DMS114 treated with DMSO at 0.1 percent for 48 hours (cell line): ENCODE measurements around the gene NPC2.

Source experiments
- DNase-seq: peaks from one replicate; lab custom pipeline; 2025; ENCODE audit not compliant: unreplicated experiment; lab: John Stamatoyannopoulos, UW

NPC2 gene

DNA sequence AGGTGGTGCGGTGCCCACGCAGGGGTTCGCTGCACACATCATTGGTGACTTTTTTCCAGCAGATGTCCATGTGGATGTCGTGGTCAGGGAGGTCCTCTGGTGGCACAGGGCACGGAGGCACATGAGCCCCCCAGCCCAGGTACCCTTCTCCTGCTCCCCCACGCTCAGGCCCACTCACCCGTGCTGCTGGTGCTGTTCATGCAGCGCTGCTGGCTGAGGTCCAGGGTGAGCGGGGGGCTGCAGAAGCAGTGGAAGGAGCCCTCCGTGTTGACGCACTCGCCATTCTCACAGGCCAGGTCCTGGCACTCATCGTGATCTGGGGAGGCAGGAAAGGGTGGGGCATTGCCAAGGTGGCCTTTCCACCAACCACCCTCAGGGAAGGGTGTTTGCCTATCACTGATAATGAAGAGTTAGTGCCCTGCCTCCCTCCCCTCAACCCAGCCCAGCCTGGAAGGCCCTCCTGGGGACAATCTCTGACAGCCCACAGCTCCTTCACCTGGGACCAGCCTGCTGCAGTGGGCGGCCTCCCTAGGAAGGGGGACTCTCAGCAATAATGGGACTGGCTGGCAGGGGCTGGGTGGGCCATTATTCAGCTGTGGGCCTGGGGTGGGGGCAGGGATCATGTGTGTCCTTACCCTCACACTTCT is 10.3 kb upstream of the NPC2 start:
- no peak for DNase-seq

- DNase-seq = peak; percentile 11
Measured at GRCh38 chr14:74502236-74503019, 9.3 kb upstream of the NPC2 start.

DNA sequence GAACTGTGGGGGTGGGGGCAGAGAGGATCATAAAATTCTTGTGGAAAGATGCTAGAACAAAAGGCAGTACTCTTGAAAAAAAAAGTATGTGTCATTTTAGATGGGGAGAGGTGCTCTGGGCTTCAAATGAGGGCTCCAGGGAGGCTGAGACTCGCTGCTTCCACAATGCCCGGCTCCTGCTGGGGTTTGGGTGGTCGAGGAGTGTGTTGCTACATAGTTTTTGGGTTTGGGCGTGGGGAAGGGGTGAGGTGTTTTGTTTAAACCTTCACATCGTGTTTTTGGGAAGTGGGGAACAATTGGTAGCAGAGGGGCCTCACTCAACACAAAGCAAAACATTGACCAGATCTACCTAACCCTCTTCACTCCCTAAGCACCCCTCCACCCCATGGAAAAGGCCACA is 8.6 kb upstream of the NPC2 start:
- no peak for DNase-seq

DNA sequence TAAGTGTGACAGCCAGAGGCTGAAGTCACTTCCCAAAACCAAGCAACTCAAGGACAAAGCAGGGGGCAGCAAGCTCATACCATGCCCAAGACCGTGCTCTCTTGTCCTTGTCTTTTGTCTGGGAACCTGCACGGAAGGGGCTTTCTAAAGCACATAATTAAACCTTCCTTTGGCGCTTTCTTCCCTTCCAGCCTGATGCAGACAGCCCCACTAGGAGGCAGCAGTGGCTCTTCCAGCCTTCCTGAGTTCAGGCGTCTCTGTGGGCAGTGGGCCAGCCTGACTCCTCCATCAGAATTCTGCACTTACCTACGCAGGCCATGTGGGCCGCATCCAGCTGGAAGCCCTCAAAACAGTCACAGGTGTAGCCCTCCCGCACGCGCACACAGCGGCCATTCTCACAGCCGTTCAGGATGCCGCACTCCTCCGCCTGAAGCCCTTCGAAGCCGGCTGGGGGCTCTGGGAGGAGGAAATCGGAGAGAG is 8.1 kb upstream of the NPC2 start:
- peak; percentile 11 for DNase-seq

DNA sequence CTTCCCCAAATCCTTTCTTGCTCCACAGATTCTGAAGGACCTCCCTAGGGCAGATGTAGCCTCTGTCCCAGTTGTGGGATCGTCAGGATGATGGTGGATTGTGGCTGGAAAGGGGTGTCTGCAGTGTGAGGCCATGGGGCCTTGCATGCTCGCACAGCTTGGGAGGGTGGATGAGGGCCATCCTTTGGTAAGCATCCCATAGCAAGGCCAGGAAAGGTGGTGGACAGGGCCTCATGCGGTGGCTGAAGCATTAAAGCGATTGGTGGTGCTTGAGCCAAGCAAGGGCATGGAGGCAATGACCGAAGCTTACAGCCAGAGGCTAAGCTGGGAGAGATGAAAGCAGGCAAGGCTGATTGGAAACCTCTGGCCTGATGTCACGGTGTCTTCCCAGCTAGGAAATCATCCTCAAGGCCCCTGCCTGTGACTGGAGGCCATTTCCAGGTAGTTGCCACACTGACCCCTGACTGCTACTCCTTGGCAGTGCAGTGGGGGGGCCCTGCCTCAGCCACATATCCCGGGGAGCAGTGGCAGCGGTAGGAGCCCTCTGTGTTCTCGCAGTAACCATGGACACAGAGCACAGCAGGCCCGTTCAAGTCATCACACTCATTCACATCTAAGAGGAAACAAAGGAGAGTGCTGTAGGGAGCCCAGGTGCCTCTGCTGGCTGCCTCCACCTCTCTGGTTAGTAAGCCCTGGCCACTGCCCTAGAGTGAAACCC is 7.5 kb upstream of the NPC2 start:
- DNase-seq = no peak

DNA sequence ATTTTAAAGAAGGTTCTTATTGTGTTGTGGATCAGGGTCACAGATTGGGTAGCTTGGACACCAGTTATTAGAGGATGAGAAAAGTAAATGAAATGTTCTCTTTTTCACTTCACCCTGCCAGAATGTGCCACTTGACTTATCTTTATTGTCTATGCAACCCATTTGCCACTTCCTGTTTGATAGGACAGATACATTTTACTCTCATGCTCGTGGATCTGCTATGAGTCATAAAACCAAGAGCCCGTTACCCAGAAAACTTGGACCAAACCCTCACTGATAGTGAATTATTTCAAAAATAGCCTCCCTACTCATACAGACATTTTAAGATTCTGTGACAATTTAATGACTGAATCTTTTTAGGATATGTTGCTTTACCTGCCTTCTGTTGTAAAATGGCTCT is 2.3 kb upstream of the NPC2 start:
- no peak for DNase-seq

DNA sequence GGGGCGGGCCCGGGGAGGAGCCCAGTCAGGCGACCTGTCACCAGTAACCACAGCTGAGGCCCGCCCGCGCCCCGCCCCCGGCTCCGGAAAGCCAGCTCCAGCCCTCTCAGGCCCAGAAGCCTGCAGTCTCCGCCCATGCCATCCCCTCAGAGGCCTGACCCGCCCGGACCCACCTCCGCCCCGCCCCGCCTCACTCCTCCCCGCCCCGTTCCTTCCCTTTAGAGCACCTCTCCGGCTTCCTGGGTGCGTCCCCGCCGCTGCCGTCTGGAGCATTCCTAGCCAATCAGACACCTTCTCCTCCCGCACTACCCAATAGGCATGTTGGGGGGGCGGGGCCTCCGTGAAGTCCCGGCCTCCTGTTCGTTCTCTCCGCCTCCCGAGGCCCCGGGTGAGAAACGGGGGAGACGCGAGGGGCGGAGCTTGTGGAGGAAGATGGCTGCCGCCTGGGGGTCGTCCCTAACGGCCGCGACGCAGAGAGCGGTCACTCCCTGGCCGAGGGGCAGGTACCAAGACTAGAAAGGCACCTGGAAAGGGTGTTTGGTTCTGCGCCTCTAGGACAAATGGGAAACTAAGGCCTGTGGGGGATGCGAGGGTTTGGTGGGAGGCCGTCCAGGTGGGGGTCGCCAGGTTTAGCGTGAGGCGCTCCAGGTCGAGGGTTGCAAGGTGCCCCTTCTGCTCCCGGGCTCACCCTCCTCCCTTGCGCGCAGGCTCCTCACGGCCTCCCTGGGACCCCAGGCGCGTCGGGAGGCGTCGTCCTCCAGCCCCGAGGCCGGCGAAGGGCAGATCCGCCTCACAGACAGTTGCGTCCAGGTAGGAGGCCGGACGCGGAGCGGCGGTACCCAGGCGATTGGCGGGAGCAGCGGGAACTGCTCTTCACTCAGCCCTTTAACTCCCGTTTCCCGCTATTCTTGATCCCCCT is 497 bp upstream of the NPC2 start, which contains the start of gene ISCA2:
Gene ISCA2, plus strand, starts transcription at position 423 of the 919 bp plus-strand sequence. Its CDS starts 10 bp downstream, at position 433.
- peak; percentile 98 for DNase-seq

- DNase-seq = no peak
Measured at GRCh38 chr14:74491956-74492775, 939 bp downstream of the NPC2 start.

- DNase-seq = no peak
Measured at GRCh38 chr14:74490486-74490885, 2.6 kb downstream of the NPC2 start.

DNA sequence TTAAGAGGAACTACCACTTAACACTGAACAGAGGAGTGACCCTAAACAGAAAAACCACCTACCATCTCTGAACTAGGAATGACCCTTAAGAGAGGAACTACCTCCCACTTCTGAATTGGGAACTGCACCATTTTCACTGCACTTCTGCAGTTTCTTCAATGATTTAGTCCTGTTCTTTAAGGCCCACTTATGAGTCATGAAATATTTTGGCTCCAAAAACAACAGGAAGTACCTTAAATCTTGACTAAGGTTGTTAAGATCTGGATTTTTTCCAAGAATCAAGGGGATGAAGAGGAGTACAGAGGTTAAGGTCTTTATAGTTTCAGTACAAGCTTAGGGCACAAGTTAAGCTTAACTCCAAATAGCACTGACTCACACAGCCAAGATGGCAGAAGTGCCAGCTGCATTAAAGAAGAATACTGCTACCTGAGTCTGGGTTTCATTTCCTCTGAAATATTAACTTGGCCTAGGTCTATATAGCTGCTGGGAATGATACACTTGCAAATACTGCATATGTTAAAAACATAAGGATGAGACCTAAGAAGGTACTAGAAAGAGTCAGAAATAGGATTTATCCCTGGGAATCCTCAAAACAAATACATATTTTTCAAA is 4.2 kb downstream of the NPC2 start:
- DNase-seq = no peak

DNA sequence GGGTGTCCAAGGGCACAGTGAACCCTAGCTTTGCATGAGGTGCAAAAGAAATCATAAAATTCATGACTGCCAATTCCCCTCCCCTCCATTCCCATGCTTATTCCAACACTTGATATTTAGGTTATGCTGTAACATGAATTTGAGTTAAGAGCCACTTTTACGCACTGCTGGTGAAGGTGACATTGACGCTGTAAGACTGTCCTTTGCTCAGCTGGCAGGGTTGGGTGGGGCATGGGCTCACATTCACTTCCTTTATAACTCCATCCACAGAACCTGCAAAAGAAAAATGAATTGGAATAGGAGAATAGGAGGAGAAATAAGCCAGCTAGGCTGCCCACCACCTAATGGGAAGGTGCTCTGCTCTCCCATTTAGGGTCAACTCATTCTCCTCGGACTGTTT is 6.9 kb downstream of the NPC2 start:
- no peak for DNase-seq

DNA sequence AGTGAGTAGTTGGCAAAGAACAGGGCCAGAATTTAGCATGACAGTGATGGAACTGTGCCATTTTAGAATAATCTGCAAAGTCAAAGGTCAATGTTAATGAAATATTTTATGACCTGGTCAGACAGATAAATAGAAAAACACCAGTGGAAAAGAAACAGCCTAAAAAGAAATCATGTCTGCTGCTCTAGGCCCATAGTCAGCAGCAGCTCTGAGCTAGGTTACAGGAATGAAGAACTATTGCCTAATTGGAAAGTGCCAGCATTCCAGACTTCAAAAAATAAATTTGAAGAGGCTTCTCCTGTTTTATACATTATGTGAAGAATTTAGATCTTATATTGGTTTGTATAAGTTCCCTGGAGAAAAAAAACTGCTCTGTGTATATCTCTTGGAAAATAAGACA is 9.8 kb downstream of the NPC2 start:
- no peak for DNase-seq

DNA sequence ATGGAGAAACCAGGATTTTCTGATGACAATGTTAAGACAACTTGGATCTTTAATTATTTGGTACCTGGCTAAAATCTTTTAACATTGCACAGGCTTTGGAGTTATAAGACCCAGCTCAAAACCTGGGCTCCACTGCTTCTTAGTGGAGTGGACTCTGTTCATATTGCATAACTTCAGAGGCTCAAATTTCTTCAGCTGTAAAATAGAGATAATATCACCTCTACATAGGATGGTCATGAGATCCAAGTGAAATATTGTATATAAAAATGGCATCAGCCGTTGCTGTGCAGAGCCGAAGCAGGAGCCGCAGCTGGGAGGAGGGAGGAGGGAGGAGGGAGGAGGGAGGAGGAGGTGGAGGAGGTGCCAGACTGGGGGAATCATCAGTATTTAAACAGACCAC is 10.5 kb downstream of the NPC2 start:
- no peak for DNase-seq

DNA sequence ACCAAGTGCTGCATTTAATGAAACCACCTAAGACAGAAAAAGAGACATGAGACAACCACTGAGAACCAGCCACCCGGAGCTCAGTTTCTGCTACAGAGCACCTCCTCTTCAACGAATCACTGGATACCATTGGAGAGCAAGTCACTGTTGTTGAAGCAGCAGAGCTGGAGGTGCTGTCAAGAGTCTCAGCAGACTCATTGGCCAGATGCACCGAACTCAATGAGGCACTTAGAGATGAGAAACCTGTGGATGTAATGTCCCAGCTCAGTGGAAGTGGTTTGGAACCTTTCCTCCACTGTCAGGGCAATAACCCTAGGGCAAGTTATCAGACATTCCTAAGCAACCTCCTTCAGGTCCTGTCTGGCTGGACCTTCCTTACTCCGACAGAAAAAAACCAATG is 13.1 kb downstream of the NPC2 start:
- no peak for DNase-seq

- DNase-seq = peak; percentile 39
Measured at GRCh38 chr14:74478996-74479635, 14.0 kb downstream of the NPC2 start.

GRCh38 chr14:74476607-74477006 is 16.5 kb downstream of the NPC2 start:
- DNase-seq = no peak

GRCh38 chr14:74476107-74476506 is 17.0 kb downstream of the NPC2 start:
- DNase-seq = no peak

- DNase-seq = no peak
Measured at GRCh38 chr14:74475678-74476077, 17.4 kb downstream of the NPC2 start.

DNA sequence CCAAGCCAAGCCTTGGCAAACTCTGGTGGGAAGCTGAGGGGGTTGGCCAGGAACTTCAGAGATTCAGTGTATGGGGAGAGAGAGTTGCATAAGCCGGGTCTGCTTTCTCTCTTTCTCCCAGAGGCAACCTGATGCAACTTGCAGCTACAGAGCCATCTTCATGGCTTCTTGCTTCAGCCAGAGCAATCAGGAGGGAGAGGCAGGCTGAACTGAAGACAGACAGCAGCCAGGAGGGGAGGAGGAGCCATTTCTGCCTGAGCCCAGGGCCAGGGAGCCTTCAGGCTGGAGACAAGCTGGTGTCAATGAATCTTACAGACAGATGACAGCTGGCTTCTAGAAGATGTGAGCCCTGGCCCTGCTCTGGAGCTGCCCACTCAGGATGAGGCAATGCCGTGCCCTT is 18.7 kb downstream of the NPC2 start:
- no peak for DNase-seq
